ENCODE results near the gene CCDC152.

Gene CCDC152

GRCh38 chr5:42804717-42805339, 48.2 kb downstream of the CCDC152 start:
- Histone ChIP-seq H3K27ac (ENCODE audit: low read depth, low read length) (no peak overlapping the region), H3K9ac (ENCODE audit: low read depth, low read length) (no peak overlapping the region), H3K9me3 (ENCODE audit: control insufficient read depth, insufficient read depth, low read length) (no peaks in the 10 kb centered on the region), H3K4me3 (ENCODE audit: low read depth, low read length) (no peak overlapping the region), H3K36me3 (ENCODE audit: control insufficient read depth, insufficient read depth, low read length) (peaks cover 60% of the 10 kb centered on the region), H3K4me1 (ENCODE audit: control insufficient read depth, insufficient read depth, low read length) (no peaks in the 10 kb centered on the region), H3K27me3 (ENCODE audit: control insufficient read depth, insufficient read depth, low read length) (no peaks in the 10 kb centered on the region)

- no peak overlapping the region for H3K4me3 ChIP-seq (ENCODE audit: low read depth, low read length)
- peaks cover 47% of the 10 kb centered on the region for H3K36me3 ChIP-seq (ENCODE audit: control insufficient read depth, insufficient read depth, low read length)
- H3K27ac ChIP-seq (ENCODE audit: low read depth, low read length), result no peak overlapping the region
- H3K4me1 ChIP-seq (ENCODE audit: control insufficient read depth, insufficient read depth, low read length), result peaks cover 7% of the 10 kb centered on the region
- no peak overlapping the region for H3K9ac ChIP-seq (ENCODE audit: low read depth, low read length)
- H3K27me3 ChIP-seq (ENCODE audit: control insufficient read depth, insufficient read depth, low read length), result no peaks in the 10 kb centered on the region
- no peaks in the 10 kb centered on the region for H3K9me3 ChIP-seq (ENCODE audit: control insufficient read depth, insufficient read depth, low read length)
These were observed 49.5 kb downstream of the CCDC152 start for GRCh38 chr5:42806004-42806700.

- Histone ChIP-seq H3K9ac (ENCODE audit: low read depth, low read length) (no peak overlapping the region), H3K9me3 (ENCODE audit: control insufficient read depth, insufficient read depth, low read length) (no peaks in the 10 kb centered on the region), H3K27ac (ENCODE audit: low read depth, low read length) (no peak overlapping the region), H3K36me3 (ENCODE audit: control insufficient read depth, insufficient read depth, low read length) (peaks cover 41% of the 10 kb centered on the region), H3K27me3 (ENCODE audit: control insufficient read depth, insufficient read depth, low read length) (no peaks in the 10 kb centered on the region), H3K4me3 (ENCODE audit: low read depth, low read length) (no peak overlapping the region), H3K4me1 (ENCODE audit: control insufficient read depth, insufficient read depth, low read length) (peaks cover 13% of the 10 kb centered on the region)
These were observed 50.2 kb downstream of the CCDC152 start for GRCh38 chr5:42806701-42807262.

- peaks cover 33% of the 10 kb centered on the region for H3K36me3 ChIP-seq (ENCODE audit: control insufficient read depth, insufficient read depth, low read length)
- no peak overlapping the region for H3K27ac ChIP-seq (ENCODE audit: low read depth, low read length)
- H3K9me3 ChIP-seq (ENCODE audit: control insufficient read depth, insufficient read depth, low read length), result no peaks in the 10 kb centered on the region
- no peak overlapping the region for H3K4me3 ChIP-seq (ENCODE audit: low read depth, low read length)
- no peaks in the 10 kb centered on the region for H3K27me3 ChIP-seq (ENCODE audit: control insufficient read depth, insufficient read depth, low read length)
- no peak overlapping the region for H3K9ac ChIP-seq (ENCODE audit: low read depth, low read length)
- H3K4me1 ChIP-seq (ENCODE audit: control insufficient read depth, insufficient read depth, low read length), result peaks cover 23% of the 10 kb centered on the region
These were observed 51.3 kb downstream of the CCDC152 start for GRCh38 chr5:42807722-42808447.

- H3K4me1 ChIP-seq (ENCODE audit: control insufficient read depth, insufficient read depth, low read length), result peaks cover 33% of the 10 kb centered on the region
- no peaks in the 10 kb centered on the region for H3K9me3 ChIP-seq (ENCODE audit: control insufficient read depth, insufficient read depth, low read length)
- H3K27ac ChIP-seq (ENCODE audit: low read depth, low read length), result no peak overlapping the region
- H3K4me3 ChIP-seq (ENCODE audit: low read depth, low read length), result no peak overlapping the region
- H3K9ac ChIP-seq (ENCODE audit: low read depth, low read length), result no peak overlapping the region
- peaks cover 27% of the 10 kb centered on the region for H3K36me3 ChIP-seq (ENCODE audit: control insufficient read depth, insufficient read depth, low read length)
- H3K27me3 ChIP-seq (ENCODE audit: control insufficient read depth, insufficient read depth, low read length), result no peaks in the 10 kb centered on the region
These were observed 52.4 kb downstream of the CCDC152 start for GRCh38 chr5:42808888-42809611.

- Histone ChIP-seq H3K9ac (ENCODE audit: low read depth, low read length) (peak overlapping the region; percentile 69), H3K9me3 (ENCODE audit: control insufficient read depth, insufficient read depth, low read length) (no peaks in the 10 kb centered on the region), H3K4me1 (ENCODE audit: control insufficient read depth, insufficient read depth, low read length) (peaks cover 41% of the 10 kb centered on the region), H3K36me3 (ENCODE audit: control insufficient read depth, insufficient read depth, low read length) (peaks cover 12% of the 10 kb centered on the region), H3K27ac (ENCODE audit: low read depth, low read length) (peak overlapping the region; percentile 98), H3K4me3 (ENCODE audit: low read depth, low read length) (peak overlapping the region; percentile 55), H3K27me3 (ENCODE audit: control insufficient read depth, insufficient read depth, low read length) (no peaks in the 10 kb centered on the region)
These were observed 54.4 kb downstream of the CCDC152 start for GRCh38 chr5:42810834-42811590.

GRCh38 chr5:42811591-42812446, 55.2 kb downstream of the CCDC152 start, which contains the start of gene SELENOP:
Gene SELENOP, minus strand, starts transcription at chr5:42811892. Its CDS starts 3,539 bp downstream, at chr5:42808353.
- Histone ChIP-seq H3K9ac (ENCODE audit: low read depth, low read length) (peak within 1 kb of the TSS; percentile 69), H3K4me1 (ENCODE audit: control insufficient read depth, insufficient read depth, low read length) (peaks cover 41% of the 10 kb centered on the region), H3K9me3 (ENCODE audit: control insufficient read depth, insufficient read depth, low read length) (no peaks in the 10 kb centered on the region), H3K27me3 (ENCODE audit: control insufficient read depth, insufficient read depth, low read length) (no peaks in the 10 kb centered on the region), H3K4me3 (ENCODE audit: low read depth, low read length) (peak within 1 kb of the TSS; percentile 55), H3K36me3 (ENCODE audit: control insufficient read depth, insufficient read depth, low read length) (peaks cover 3% of the 10 kb centered on the region; the same call in 1 of the 2 replicates), H3K27ac (ENCODE audit: low read depth, low read length) (peak within 1 kb of the TSS; percentile 98)

- H3K9ac ChIP-seq (ENCODE audit: low read depth, low read length), result no peak overlapping the region
- H3K4me3 ChIP-seq (ENCODE audit: low read depth, low read length), result no peak overlapping the region
- peaks cover 41% of the 10 kb centered on the region for H3K4me1 ChIP-seq (ENCODE audit: control insufficient read depth, insufficient read depth, low read length)
- no peaks in the 10 kb centered on the region for H3K27me3 ChIP-seq (ENCODE audit: control insufficient read depth, insufficient read depth, low read length)
- H3K36me3 ChIP-seq (ENCODE audit: control insufficient read depth, insufficient read depth, low read length), result no peaks in the 10 kb centered on the region
- peak overlapping the region; percentile 98 for H3K27ac ChIP-seq (ENCODE audit: low read depth, low read length)
- H3K9me3 ChIP-seq (ENCODE audit: control insufficient read depth, insufficient read depth, low read length), result no peaks in the 10 kb centered on the region
These were observed 56.0 kb downstream of the CCDC152 start for GRCh38 chr5:42812620-42813019.

GRCh38 chr5:42813533-42813932, 56.9 kb downstream of the CCDC152 start:
- Histone ChIP-seq H3K36me3 (ENCODE audit: control insufficient read depth, insufficient read depth, low read length) (no peaks in the 10 kb centered on the region), H3K27me3 (ENCODE audit: control insufficient read depth, insufficient read depth, low read length) (no peaks in the 10 kb centered on the region), H3K4me1 (ENCODE audit: control insufficient read depth, insufficient read depth, low read length) (peaks cover 41% of the 10 kb centered on the region), H3K9me3 (ENCODE audit: control insufficient read depth, insufficient read depth, low read length) (no peaks in the 10 kb centered on the region), H3K27ac (ENCODE audit: low read depth, low read length) (peak overlapping the region; percentile 98), H3K4me3 (ENCODE audit: low read depth, low read length) (no peak overlapping the region), H3K9ac (ENCODE audit: low read depth, low read length) (no peak overlapping the region)
